IPS-20b (cell line): ENCODE results near the gene MAP4K2.
A peak's percentile ranks its signal among the peaks of the same experiment; 100 is the strongest.
"Not testable (repeated sequence)": the region's sequence is repeated elsewhere in the genome, so short reads cannot be mapped to it uniquely, and the experiment has no call there.

ENCODE experiments used
- H3K27ac ChIP-seq: one replicate; pipeline ENCODE4 v1.5.1; 2013; ENCODE audit warnings: low read length
- H3K27me3 ChIP-seq: 2 replicates; pipeline ENCODE4 v1.6.1; 2013; ENCODE audit warnings: mild to moderate bottlenecking, low read length, inconsistent platforms; ENCODE audit not compliant: insufficient read depth
- H3K36me3 ChIP-seq: 2 replicates; pipeline ENCODE4 v1.6.1; 2013; ENCODE audit warnings: low read depth, mild to moderate bottlenecking, inconsistent platforms, low read length, moderate library complexity; ENCODE audit not compliant: insufficient read depth
- H3K4me1 ChIP-seq: 2 replicates; pipeline ENCODE4 v1.6.1; 2013; ENCODE audit warnings: mild to moderate bottlenecking, control low read depth, inconsistent platforms, low read length, moderate library complexity; ENCODE audit not compliant: insufficient read depth
- H3K4me3 ChIP-seq: 2 replicates; pipeline ENCODE4 v1.5.1; 2013; ENCODE audit warnings: mild to moderate bottlenecking, low read length, inconsistent platforms
- H3K9ac ChIP-seq: 2 replicates; pipeline ENCODE4 v1.6.1; 2013; ENCODE audit warnings: low read depth, mild to moderate bottlenecking, inconsistent platforms, low read length, moderate library complexity
- H3K9me3 ChIP-seq: 2 replicates; pipeline ENCODE4 v1.6.1; 2013; ENCODE audit warnings: mild to moderate bottlenecking, low read depth, low read length, inconsistent platforms; ENCODE audit not compliant: insufficient read depth

Gene MAP4K2

DNA sequence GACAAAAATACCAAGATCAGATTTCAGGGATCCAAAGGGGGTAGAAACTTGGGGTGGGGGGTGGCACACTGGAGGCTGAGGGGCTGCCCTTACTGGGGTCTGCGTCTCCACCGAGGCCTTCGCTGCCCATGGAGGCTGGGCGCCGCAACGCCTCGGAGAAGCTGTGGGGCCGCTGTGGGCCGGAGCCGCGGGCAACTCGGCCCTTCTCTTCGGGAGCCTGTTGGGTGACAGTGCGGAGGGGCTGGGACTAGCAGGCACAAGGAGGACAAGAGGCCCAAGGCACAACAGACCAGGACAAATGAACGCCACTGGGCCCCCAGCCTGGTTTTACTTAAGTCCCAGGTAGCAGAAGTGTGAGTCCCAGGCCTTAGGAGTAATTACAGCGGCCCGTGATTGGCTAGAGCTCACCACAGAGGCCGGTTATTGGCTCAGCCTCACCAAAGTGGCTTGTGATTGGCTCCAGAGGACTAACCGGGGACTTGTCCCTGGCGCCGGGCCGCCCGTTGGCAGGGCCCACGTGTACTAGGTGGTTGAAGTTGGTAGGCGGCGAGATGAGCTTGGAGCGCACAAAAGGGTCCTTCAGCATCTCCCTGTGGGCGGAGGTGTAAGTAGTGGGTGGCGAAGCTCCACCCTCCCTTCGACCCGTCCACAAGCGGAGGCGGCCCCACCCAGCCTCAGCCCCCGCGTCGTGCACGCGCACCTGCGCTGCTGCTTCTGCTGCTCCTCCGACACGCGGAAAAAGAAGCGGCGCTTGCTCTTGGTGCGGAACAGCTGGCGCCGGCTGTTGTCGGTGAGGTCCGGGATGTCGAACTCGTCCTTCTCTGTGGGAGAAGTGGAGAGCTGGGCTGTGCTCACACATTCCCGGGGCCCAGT lies 23.8 kb upstream of the MAP4K2 start:
- no peaks in the 10 kb centered on the region for H3K27me3 ChIP-seq
- no peak overlapping the region for H3K27ac ChIP-seq
- H3K4me1 ChIP-seq = no peaks in the 10 kb centered on the region
- peaks cover 8% of the 10 kb centered on the region; the same call in 1 of the 2 replicates for H3K36me3 ChIP-seq
- no peak overlapping the region for H3K4me3 ChIP-seq
- H3K9me3 ChIP-seq = no peaks in the 10 kb centered on the region
- no peak overlapping the region for H3K9ac ChIP-seq

DNA sequence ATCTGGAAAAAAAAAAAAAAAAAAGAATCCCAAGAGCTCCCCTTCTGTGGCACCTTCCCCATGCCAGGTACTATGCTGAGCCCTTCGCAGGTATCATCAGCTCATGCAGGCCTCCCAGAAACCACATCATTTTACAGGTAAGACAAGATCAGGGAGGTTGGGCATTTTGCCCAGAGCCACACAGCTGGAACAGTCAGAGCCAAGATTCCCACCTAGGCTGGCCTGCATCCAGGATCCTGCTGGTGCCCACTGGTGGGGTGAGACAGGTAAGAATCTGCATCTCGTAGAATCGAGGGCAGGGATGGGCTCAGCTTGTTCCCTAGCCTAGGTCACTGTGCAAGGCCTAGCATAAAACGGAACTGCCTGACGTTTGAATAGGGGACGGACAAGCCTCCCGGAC lies 23.0 kb upstream of the MAP4K2 start:
- no peaks in the 10 kb centered on the region for H3K27me3 ChIP-seq
- H3K9ac ChIP-seq = no peak overlapping the region
- H3K9me3 ChIP-seq = no peaks in the 10 kb centered on the region
- no peaks in the 10 kb centered on the region for H3K4me1 ChIP-seq
- H3K36me3 ChIP-seq = peaks cover 8% of the 10 kb centered on the region; the same call in 1 of the 2 replicates
- no peak overlapping the region for H3K4me3 ChIP-seq
- H3K27ac ChIP-seq = no peak overlapping the region

DNA sequence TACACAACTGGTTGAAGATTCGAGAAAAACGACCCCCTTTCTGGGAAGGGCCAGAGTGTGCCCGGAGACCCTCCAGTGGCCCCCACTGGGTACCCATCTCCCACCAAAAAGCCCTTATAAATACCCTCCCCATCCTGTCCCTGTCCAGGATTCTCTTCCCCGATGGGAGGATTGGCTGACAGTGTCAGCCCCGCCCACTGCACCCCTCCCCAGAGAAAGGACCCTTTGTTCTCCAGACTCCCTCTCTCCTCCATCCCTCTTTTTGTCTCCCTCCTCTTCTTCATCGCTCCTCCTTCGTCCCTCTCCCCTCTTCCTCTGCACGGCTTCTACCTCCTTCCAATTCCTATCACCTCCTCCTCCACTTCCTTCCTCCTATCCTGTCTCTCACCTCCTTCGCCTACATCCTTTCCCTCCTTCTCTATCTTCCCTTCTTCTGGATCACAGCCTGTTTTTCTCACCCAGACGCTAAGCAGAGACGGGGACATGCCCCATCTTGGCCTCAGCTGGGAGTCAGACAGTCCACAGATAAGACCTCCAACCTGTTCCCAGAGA lies 20.6 kb upstream of the MAP4K2 start:
- H3K36me3 ChIP-seq = no peaks in the 10 kb centered on the region
- H3K27ac ChIP-seq = no peak overlapping the region
- H3K4me1 ChIP-seq = no peaks in the 10 kb centered on the region
- no peaks in the 10 kb centered on the region for H3K27me3 ChIP-seq
- H3K9me3 ChIP-seq = no peaks in the 10 kb centered on the region
- no peak overlapping the region for H3K9ac ChIP-seq
- H3K4me3 ChIP-seq = no peak overlapping the region

DNA sequence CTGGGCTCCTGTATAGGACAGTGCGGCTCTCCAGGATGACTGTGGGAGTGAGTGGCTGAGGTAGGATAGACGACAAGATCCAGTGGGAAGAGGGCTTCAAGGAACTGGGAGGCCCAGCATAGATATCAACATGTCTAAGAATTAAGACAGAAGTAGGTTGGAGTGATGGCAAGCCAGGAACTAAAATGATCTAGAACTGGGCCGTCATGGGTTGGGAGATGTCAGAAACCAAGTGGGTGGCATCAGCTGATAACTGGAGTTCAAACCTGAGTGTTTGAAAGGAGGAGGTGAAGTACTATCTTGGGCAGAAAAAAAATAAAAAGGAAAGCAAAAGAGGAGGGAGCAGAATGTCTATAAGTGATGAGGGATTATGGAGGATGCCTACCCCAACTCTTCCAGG lies 14.5 kb upstream of the MAP4K2 start:
- Histone ChIP-seq H3K4me1 (no peaks in the 10 kb centered on the region), H3K27me3 (no peaks in the 10 kb centered on the region), H3K9me3 (no peaks in the 10 kb centered on the region), H3K9ac (no peak overlapping the region), H3K36me3 (no peaks in the 10 kb centered on the region), H3K27ac (no peak overlapping the region), H3K4me3 (no peak overlapping the region)

DNA sequence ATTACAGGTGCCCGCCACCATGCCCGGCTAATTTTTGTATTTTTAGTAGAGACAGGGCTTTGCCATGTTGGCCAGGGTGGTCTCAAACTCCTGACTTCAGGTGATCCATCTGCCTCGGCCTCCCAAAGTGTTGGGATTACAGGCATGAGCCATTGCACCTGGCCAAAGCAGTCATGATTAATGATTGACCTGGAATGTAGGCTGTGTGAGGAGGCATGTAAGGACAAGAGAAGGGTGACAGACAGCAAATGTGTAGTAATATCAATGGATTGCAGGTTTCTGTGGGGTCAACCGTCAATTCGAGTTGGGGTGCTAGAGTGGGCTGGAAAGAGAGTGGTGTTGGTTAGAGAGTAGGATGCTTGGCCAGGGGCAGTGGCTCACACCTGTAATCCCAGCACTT lies 12.4 kb upstream of the MAP4K2 start:
- H3K27ac ChIP-seq, H3K9me3 ChIP-seq, H3K36me3 ChIP-seq, H3K27me3 ChIP-seq, H3K4me1 ChIP-seq, H3K9ac ChIP-seq, H3K4me3 ChIP-seq: not testable (repeated sequence)

DNA sequence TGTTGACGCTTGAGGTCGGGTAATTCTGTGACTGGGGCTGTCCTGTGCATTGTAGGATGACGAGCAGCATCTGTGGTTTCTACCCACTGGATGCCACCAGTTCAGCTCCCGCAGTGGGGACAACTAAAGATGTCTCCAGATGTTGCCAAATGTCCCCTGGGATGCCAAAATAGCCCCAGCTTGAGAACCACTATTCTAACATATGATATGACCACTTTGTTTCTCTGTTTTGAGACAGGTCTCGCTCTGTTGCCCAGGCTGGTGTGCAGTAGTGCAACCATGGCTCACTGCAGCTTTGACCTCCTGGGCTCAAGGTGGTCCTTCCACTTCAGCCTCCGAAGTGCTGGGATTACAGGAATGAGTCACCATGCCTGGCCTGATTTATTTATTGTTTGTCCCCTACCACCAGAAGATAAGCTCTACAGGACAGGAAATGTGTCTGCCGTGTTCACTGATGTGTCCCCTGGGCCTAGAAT lies 11.7 kb upstream of the MAP4K2 start:
- no peak overlapping the region for H3K4me3 ChIP-seq
- no peak overlapping the region for H3K9ac ChIP-seq
- no peaks in the 10 kb centered on the region for H3K4me1 ChIP-seq
- no peaks in the 10 kb centered on the region for H3K9me3 ChIP-seq
- H3K27ac ChIP-seq = no peak overlapping the region
- no peaks in the 10 kb centered on the region for H3K36me3 ChIP-seq
- H3K27me3 ChIP-seq = no peaks in the 10 kb centered on the region

DNA sequence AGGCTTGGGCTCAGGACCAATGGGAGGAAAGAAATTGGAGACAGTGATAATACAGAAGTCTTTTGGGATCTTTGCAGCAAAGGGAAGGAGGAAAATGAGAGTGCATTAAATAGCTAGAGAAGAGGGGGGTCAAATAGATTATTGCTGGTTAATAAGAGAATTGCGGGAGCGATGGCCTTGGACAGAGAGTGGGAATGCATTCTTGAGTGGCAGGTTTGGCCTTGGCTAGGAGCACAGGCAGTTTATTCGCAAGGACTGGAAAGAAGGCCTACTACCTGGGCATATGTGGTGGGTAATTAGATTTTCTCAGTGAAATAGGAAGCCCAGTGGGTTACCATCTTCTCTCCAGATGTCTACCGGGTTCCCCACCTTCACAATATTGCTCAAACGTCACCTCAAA lies 10.8 kb upstream of the MAP4K2 start:
- Histone ChIP-seq H3K27ac (no peak overlapping the region), H3K36me3 (no peaks in the 10 kb centered on the region), H3K9ac (no peak overlapping the region), H3K27me3 (no peaks in the 10 kb centered on the region), H3K4me1 (peaks cover 6% of the 10 kb centered on the region; the same call in 1 of the 2 replicates), H3K4me3 (no peak overlapping the region), H3K9me3 (no peaks in the 10 kb centered on the region)

DNA sequence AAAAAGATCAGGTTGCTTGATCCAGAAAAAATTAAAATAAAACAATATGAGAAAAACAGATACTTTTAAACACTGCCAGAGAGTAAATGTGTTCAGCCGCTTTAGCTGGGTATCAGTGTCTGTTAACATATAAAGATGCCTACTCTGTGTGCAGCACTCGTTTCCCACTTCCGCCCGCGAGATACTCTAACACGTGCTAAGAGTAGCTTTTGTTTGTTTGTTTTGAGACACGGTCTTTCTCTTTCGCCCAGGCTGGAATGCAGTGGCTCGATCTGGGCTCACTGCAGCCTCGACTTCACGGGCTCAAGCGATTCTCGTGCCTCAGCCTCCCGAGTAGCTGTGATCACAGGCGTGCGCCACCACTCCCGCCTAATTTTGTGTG lies 7.9 kb upstream of the MAP4K2 start:
- Histone ChIP-seq H3K9me3 (no peaks in the 10 kb centered on the region), H3K27ac (no peak overlapping the region), H3K4me3 (peak overlapping the region; percentile 67), H3K4me1 (peaks cover 6% of the 10 kb centered on the region; the same call in 1 of the 2 replicates), H3K36me3 (peaks cover 24% of the 10 kb centered on the region), H3K27me3 (no peaks in the 10 kb centered on the region), H3K9ac (no peak overlapping the region)

DNA sequence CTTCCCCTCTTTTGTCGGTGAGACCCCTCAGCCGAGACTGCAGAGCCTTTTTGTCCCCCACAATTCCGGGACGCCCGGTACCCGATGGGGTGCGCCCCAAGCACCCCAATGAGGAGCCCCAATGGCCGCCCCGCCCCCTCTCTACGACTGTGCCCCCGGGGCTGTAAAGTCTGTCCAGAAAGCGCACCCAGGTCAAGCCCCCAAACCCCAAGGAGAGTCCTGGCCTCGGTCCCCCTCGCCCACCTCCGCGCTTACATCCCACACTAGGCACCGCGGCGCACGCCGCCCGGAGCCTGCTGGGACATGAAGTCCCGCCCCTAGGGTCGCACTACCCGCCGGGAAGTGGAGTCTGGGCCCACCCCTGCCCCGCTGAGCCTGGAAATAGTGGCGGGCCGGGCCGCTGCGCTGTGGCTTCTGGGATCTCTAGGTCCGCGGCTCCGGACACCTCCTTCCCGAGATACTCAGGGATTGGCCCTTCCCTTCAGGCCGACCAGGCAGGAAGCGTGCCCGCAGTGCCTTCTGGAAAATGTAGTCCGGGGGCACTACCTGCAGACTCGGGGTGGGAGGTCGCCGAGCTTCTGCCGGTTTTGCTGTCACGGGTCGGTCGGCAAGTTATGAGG lies 7.4 kb upstream of the MAP4K2 start, which contains the start of gene MEN1:
Gene MEN1, minus strand, starts transcription at position 281 of the 620 bp plus-strand sequence. CDS start 442 bp downstream, outside the sequence.
- Histone ChIP-seq H3K27ac (no peak within 1 kb of the TSS), H3K9me3 (no peaks in the 10 kb centered on the region), H3K9ac (peak within 1 kb of the TSS; percentile 77; the same call in 1 of the 2 replicates), H3K4me1 (peaks cover 6% of the 10 kb centered on the region; the same call in 1 of the 2 replicates), H3K27me3 (no peaks in the 10 kb centered on the region), H3K36me3 (peaks cover 29% of the 10 kb centered on the region), H3K4me3 (peak within 1 kb of the TSS; percentile 91)

DNA sequence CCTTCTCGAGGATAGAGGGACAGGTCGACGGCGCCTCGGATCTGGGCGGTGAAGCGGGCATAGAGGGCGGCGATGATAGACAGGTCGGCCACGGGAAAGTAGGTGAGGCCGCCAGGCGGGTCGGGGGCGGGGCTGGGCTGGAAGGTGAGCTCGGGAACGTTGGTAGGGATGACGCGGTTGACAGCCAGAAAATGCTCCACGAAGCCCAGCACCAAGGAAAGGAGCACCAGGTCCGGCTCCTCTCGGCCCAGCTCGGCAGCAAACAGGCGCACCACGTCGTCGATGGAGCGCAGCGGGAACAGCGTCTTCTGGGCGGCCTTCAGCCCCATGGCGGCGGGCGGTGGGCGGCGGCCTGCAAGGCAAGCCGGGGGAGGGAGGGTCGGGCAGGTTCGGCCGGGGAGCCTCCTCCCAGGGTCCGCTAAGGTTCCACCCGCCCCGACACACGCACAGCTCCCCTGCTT lies 6.8 kb upstream of the MAP4K2 start:
- Histone ChIP-seq H3K9ac (peak overlapping the region; percentile 77; the same call in 1 of the 2 replicates), H3K36me3 (peaks cover 35% of the 10 kb centered on the region), H3K9me3 (no peaks in the 10 kb centered on the region), H3K4me1 (peaks cover 6% of the 10 kb centered on the region; the same call in 1 of the 2 replicates), H3K4me3 (peak overlapping the region; percentile 91), H3K27me3 (no peaks in the 10 kb centered on the region), H3K27ac (no peak overlapping the region)

DNA sequence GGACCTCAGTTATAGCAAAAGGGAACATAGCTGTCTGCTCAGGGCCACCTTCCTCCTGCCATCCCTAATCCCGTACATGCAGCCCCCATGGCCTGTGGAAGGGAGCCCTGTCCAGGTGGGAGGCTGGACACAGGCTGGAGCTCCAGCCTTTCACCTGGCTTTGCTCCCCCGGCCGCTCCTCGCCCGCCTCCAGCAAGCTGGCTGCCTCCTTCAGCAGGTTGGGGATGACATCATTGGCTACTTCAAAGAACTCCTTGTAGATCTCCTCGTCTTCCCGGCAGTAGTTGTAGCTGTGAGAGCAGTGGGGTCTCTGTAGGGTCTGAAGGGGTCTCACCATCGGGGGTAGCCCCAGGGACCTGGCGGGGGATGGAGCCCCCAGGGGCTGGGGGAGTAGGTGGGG lies 2.5 kb upstream of the MAP4K2 start:
- H3K9me3 ChIP-seq = no peaks in the 10 kb centered on the region
- H3K36me3 ChIP-seq = peaks cover 35% of the 10 kb centered on the region
- no peak overlapping the region for H3K27ac ChIP-seq
- no peak overlapping the region for H3K4me3 ChIP-seq
- no peaks in the 10 kb centered on the region for H3K27me3 ChIP-seq
- H3K9ac ChIP-seq = no peak overlapping the region
- H3K4me1 ChIP-seq = peaks cover 10% of the 10 kb centered on the region; the same call in 1 of the 2 replicates
